ENCODE results near the gene RABGAP1L. TPM values are rescaled to one million over a fixed set of nuclear protein-coding genes. Genes with fewer than 3 reads are reported as not detected.
"Not testable (repeated sequence)": the region's sequence is repeated elsewhere in the genome, so short reads cannot be mapped to it uniquely, and the experiment has no call there.

The RABGAP1L gene
- total RNA-seq, 1 donor from 2014 or later = 87.4 TPM

- DNase-seq (ENCODE audit: low spot score) = no peak
These were observed 874.6 kb downstream of the RABGAP1L start for GRCh38 chr1:175033953-175034352.

DNA sequence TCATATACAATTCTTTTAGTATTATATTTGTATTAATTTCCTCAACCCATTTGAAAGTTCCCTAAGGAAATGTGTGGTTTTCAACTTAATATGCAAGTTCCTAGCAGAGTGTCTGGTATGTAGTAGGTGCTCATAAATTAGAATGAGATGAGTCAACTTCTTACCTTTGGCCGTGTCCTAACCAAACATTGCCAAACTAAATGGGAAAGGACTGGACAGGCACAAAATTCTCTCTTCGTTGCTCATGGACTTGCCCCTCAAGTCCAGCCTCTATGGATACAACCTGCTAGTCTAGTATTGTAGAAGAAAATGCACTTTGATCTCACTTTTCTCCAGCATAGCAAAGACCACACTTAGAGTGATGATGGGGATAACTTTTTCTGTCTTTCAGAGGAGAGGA is 875.5 kb downstream of the RABGAP1L start:
- DNase-seq (ENCODE audit: low spot score) = no peak

DNA sequence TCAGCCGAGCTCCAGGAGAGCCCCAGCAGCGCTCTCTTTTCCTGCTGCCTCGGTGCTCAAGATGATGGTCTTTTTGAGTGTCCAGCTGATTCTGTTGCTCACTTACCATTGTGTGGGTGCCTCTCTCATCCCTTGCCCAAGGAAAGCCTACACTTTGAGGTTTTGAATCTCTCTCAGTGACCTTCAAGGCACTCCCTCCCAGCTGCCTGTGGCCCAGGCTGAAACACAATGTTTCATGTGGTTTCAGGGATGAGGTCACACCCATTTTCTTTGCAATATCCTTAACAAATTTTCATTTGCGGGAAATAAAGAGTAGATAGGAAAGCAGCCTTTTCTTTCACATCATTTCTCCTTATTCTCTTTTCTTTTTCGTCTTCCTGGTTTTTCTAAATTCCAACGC is 876.5 kb downstream of the RABGAP1L start:
- DNase-seq (ENCODE audit: low spot score) = no peak

DNA sequence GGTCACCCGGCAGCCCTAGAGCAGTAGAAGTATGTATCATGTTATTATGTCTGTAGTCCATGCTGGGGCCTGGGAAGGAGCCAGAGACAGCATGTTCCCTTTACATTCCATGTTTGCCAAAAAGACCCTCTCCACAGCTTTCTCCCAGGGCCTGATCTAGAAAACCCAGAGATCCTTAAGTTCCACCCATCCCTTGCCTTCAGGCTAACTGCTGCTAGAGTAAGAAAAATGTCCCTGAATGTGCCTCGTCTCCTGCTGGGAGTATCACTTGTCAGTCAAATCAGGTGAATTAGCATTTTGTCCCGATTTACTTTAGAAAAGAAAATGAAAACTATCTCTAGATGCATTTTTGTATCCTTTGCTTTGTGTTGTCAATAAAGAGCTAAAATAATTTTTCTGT is 877.2 kb downstream of the RABGAP1L start:
- no peak for DNase-seq (ENCODE audit: low spot score)

DNA sequence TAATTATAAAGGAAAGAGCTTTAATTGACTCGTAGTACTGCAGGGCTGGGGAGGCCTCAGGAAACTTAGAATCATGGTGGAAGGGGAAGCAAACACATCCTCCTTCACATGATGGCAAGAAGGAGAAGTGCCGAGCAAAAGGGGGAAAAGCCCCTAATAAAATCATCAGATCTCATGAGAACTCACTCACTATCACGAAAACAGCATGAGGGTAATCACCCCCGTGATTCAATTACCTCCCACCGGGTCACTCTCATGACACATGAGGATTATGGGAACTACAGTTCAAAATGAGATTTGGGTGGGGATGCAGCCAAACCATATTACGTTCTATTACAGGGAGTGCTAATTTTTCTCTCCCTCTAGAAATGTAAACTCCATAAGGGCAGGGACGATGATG is 878.1 kb downstream of the RABGAP1L start:
- DNase-seq (ENCODE audit: low spot score) = no peak

- DNase-seq (ENCODE audit: low spot score) = no peak
These were observed 881.1 kb downstream of the RABGAP1L start for GRCh38 chr1:175040324-175040879.

GRCh38 chr1:175042650-175043049 is 883.3 kb downstream of the RABGAP1L start:
- no peak for DNase-seq (ENCODE audit: low spot score)

GRCh38 chr1:175043824-175044223 is 884.5 kb downstream of the RABGAP1L start:
- DNase-seq (ENCODE audit: low spot score) = no peak

- DNase-seq (ENCODE audit: low spot score) = not testable (repeated sequence)
These were observed 885.3 kb downstream of the RABGAP1L start for GRCh38 chr1:175044591-175044990.

Other genes with a start within 250 kb of the RABGAP1L start
- 1.2 TPM for gene SERPINC1, start 242.2 kb upstream of the RABGAP1L start, total RNA-seq
- 35.0 TPM for gene RC3H1, start 137.2 kb upstream of the RABGAP1L start, total RNA-seq